Transverse colon (tissue), 4 donors: ENCODE results near the gene CRK. TPM values are rescaled to one million over a fixed set of nuclear protein-coding genes. Genes with fewer than 3 reads are reported as not detected.

Experiments used
- DNase-seq: peaks from one replicate; pipeline ENCODE4 v3.0.0-alpha.2; 2019
- H3K27ac ChIP-seq, 4 donors: fragments of 200-600 bp; sonication (generic); 2 replicates each; pipeline ENCODE4 v1.5.1; 2016 to 2018; ENCODE audit warnings: inconsistent platforms in 4 of 4
- H3K27me3 ChIP-seq: fragments of 200-600 bp; sonication (generic); 2 replicates; pipeline ENCODE4 v1.5.1; 2017; ENCODE audit warnings: inconsistent platforms
- H3K36me3 ChIP-seq, 4 donors: fragments of 200-600 bp; sonication (generic); 2 replicates each; pipeline ENCODE4 v1.5.1; 2017 to 2019; ENCODE audit warnings: inconsistent platforms in 4 of 4
- H3K4me1 ChIP-seq, 4 donors: fragments of 200-600 bp; sonication (generic); 2 replicates each; pipeline ENCODE4 v1.5.1; 2017 to 2020; ENCODE audit warnings: inconsistent platforms in 4 of 4
- H3K4me3 ChIP-seq, 4 donors: fragments of 200-600 bp; sonication (generic); 1 replicate in 1 of 4; 2 replicates in 3 of 4; pipeline versions ENCODE4 v1.5.1 to v1.6.1; 2017 to 2019; ENCODE audit warnings: inconsistent platforms in 4 of 4
- H3K9me3 ChIP-seq, 2 donors: fragments of 200-600 bp; sonication (generic); 2 replicates each; pipeline ENCODE4 v1.5.1; 2017 to 2019; ENCODE audit warnings: inconsistent platforms in 2 of 2
- EP300 ChIP-seq: sonication (generic); formaldehyde crosslinking; IDR thresholded peaks from one replicate; pipeline ENCODE4 v1.6.1; 2017; ENCODE audit warnings: antibody characterized with exemption, low read depth
- POLR2A ChIP-seq: fragments of 450-650 bp; IDR thresholded peaks from one replicate; pipeline ENCODE4 v1.6.1; 2016; ENCODE audit warnings: antibody characterized with exemption, mild to moderate bottlenecking, moderate library complexity
- POLR2AphosphoS5 ChIP-seq, 3 donors: sonication (generic); formaldehyde crosslinking; IDR thresholded peaks; one replicate each; pipeline ENCODE4 v1.6.1; 2016; ENCODE audit warnings: antibody characterized with exemption in 3 of 3
- WGBS, 2 donors: methylation state at CpG; one replicate each; pipeline ENCODE4 v1.1.5; 2018; ENCODE audit warnings: low coverage in 1 of 2; 5-methylcytosine and 5-hydroxymethylcytosine counted together
- in situ Hi-C, 4 donors: fragments of 200-750 bp; cut with MboI; loops; one replicate each; pipeline versions ENCODE4 v1.15.0 to v1.15.1; 2017; ENCODE audit warnings: low sequenced_read_pairs in 3 of 4, low pct_ligation_motif_present in 1 of 4, low pct_unique_long_range_greater_than_20kb in 1 of 4
- intact Hi-C: fragments of 100-400 bp; cut with DNase I; formaldehyde crosslinking; loops from one replicate; pipeline ENCODE4 v1.15.1; 2023; ENCODE audit warnings: low total_unique reads
- total RNA-seq, 4 donors: library from RNA; depleted of rRNA; stranded (reverse); fragments of >200 nt; gene quantifications; one replicate each; pipeline ENCODE4 v1.1.0, GENCODE V29; 2016
- TF ChIP-seq, protein P1 (sequence below), 5 experiments: fragments of 200-600 bp in 3 of 5; fragments of 450-650 bp in 2 of 5; sonication (generic) in 3 of 5; IDR thresholded peaks; 1 replicate in 2 of 5; 2 replicates in 3 of 5; pipeline ENCODE4 v1.5.1; 2016 to 2017; ENCODE audit warnings: antibody characterized with exemption in 5 of 5, inconsistent platforms in 3 of 5, mild to moderate bottlenecking in 2 of 5, moderate library complexity in 1 of 5

Gene CRK
- total RNA-seq, 4 donors from 2014 or later = 33.4 to 95.3 (median 63.4) TPM

DNA sequence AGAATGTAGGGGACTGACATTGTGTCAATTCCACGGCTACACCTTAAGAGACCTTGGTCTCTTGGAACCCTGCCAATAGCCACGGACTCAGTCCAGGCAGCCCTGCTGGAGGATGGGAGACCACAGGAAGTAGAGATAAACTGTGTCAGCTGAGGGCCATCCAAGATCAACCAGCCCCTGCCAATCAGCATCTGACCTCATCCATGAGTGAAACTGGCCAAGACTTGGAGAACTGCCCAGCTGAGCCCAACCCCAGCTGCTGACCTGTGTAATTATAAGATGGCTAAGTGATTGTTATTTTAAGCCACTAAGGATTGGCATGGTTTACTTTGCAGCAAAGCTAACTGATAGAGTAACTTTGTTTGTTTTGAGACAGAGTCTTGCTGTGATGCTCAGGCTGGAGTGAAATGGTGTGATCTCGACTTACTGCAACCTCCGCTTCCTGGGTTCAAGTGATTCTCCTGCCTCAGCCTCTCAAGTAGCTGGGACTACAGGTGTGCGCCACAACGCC, 42.7 kb downstream of the CRK start:
- in situ Hi-C loops = no loop called here
- H3K9me3 ChIP-seq = no peaks in the 10 kb centered on the region
- no peaks in the 10 kb centered on the region for H3K36me3 ChIP-seq
- intact Hi-C loops = no loop called here
- no peaks in the 10 kb centered on the region for H3K4me1 ChIP-seq
- no peak overlapping the region for H3K27ac ChIP-seq
- WGBS, 2 donors = 63 to 67% methylated on average over 5 to 6 of the region's 6 CpGs
- TF ChIP-seq, protein P1, sequence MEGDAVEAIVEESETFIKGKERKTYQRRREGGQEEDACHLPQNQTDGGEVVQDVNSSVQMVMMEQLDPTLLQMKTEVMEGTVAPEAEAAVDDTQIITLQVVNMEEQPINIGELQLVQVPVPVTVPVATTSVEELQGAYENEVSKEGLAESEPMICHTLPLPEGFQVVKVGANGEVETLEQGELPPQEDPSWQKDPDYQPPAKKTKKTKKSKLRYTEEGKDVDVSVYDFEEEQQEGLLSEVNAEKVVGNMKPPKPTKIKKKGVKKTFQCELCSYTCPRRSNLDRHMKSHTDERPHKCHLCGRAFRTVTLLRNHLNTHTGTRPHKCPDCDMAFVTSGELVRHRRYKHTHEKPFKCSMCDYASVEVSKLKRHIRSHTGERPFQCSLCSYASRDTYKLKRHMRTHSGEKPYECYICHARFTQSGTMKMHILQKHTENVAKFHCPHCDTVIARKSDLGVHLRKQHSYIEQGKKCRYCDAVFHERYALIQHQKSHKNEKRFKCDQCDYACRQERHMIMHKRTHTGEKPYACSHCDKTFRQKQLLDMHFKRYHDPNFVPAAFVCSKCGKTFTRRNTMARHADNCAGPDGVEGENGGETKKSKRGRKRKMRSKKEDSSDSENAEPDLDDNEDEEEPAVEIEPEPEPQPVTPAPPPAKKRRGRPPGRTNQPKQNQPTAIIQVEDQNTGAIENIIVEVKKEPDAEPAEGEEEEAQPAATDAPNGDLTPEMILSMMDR (IDR thresholded peaks at IDR 0.05) = no peak
- TF ChIP-seq EP300 = no peak
- TF ChIP-seq POLR2AphosphoS5 (IDR thresholded peaks at IDR 0.05) = peak in 1 of 3 donors; percentile 26
- DNase-seq = peak; percentile 26
- no peaks in the 10 kb centered on the region for H3K27me3 ChIP-seq
- no peak overlapping the region for H3K4me3 ChIP-seq

GRCh38 chr17:1412185-1413110, 43.6 kb downstream of the CRK start:
- no peak overlapping the region for H3K27ac ChIP-seq
- intact Hi-C loops (no loop called here), in situ Hi-C loops (no loop called here)
- no peaks in the 10 kb centered on the region for H3K36me3 ChIP-seq
- no peaks in the 10 kb centered on the region for H3K27me3 ChIP-seq
- 70 to 83% methylated on average over 2 to 27 of the region's 27 CpGs for WGBS, 2 donors
- H3K9me3 ChIP-seq = no peaks in the 10 kb centered on the region
- H3K4me3 ChIP-seq = no peak overlapping the region
- DNase-seq = no peak
- TF ChIP-seq POLR2A (no peak), POLR2AphosphoS5 (IDR thresholded peaks at IDR 0.05) (no peak), EP300 (no peak)
- TF ChIP-seq, protein P1 (IDR thresholded peaks at IDR 0.05) = no peak
- no peaks in the 10 kb centered on the region for H3K4me1 ChIP-seq

DNA sequence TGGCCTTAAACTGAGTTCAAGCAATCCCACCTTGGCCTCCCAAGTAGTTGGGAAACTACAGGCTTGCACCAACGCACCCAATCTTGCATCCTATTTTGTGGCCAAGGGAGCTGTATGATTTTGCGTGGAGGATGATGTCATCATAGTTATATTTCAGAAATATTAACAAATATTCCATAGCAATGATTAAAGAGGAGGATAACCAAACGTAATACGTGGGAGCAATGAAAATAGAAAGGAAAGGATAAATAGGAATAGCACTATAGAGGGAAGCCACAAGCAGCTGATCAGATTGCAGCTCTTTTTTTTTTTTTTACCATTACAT, 53.8 kb downstream of the CRK start:
- in situ Hi-C loops = no loop called here
- no peak overlapping the region for H3K27ac ChIP-seq
- H3K27me3 ChIP-seq = no peaks in the 10 kb centered on the region
- 94 to 100% methylated on average over 4 of the region's 4 CpGs for WGBS, 2 donors
- no peak for TF ChIP-seq EP300
- no peak for TF ChIP-seq POLR2A
- TF ChIP-seq, protein P1 (IDR thresholded peaks at IDR 0.05) = no peak
- no peak for TF ChIP-seq POLR2AphosphoS5 (IDR thresholded peaks at IDR 0.05)
- intact Hi-C loops = no loop called here
- H3K4me1 ChIP-seq = peaks cover 3 to 23% (median 20%) of the 10 kb centered on the region in 4 donors
- H3K9me3 ChIP-seq = no peaks in the 10 kb centered on the region
- H3K36me3 ChIP-seq = no peaks in the 10 kb centered on the region
- no peak overlapping the region for H3K4me3 ChIP-seq
- DNase-seq = no peak

DNA sequence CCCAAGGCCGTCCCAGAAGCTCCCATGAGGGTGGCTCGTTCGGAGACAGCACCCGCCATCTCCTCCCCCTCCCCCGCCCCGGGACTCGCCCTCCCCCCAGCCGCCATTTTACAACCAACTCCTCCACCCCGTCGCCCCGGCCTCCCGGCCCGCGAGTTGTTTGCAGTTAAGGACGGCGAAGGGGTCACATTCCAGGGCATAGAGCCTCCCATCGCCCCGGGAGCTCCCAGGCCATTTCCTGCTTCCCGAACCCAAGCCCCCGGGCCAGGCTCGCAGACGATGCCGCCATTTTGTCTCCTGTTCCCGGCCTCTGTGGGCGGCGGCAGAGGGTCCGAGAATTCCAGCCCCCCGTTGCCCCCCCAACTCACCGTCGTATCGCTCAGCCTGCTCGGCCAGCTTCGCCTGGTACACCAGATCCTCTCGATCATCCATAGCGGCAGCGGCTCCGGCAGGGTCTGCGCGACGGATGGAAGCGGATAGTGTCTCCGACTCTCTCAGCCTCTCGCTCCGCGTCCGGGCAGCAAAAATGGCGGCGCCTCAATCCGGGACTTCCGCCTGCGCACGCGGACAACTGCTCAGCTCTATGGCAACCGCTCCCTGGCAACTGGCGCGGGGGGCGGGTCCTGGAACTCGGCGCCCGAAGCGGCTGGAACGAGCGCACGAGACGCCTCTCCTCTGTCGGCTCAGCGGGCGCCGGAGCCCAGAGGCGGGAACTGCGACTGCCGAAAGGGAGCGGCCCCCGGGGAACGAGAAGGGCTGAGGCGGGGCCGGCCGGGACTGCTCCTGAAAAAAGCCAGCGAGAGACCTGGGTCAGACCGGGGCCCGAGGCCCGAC, 56.1 kb downstream of the CRK start, which contains the start of gene YWHAE:
TSS of gene YWHAE (minus strand) at position 544 of the 834 bp plus-strand sequence. CDS start at position 432, 112 bp downstream.
- in situ Hi-C loops = loop anchor here in 1 of 4 donors (25.0 kb wide), 1 partner anchor 112 kb away; the partner anchor contains the start of gene INPP5K
- peak; percentile 98 for DNase-seq
- intact Hi-C loops = loop anchor here (2.0 kb wide), 1 partner anchor 55 kb away; no protein-coding TSS in a partner anchor
- no peaks in the 10 kb centered on the region for H3K9me3 ChIP-seq
- H3K36me3 ChIP-seq = no peaks in the 10 kb centered on the region
- peaks cover 19 to 44% (median 40%) of the 10 kb centered on the region in 4 donors for H3K4me1 ChIP-seq
- H3K27me3 ChIP-seq = no peaks in the 10 kb centered on the region
- TF ChIP-seq POLR2AphosphoS5 (IDR thresholded peaks at IDR 0.05) (peak; percentile 82 to 96 (median 95)), POLR2A (peak; percentile 91), EP300 (no peak)
- WGBS, 2 donors = 1% methylated on average over 72 of the region's 82 CpGs; no CpG with 5 or more reads in 1 of the 2 donors
- H3K27ac ChIP-seq = peak within 1 kb of the TSS; percentile 91 to 95 (median 94)
- H3K4me3 ChIP-seq = peak within 1 kb of the TSS; percentile 68 to 80 (median 71)
